T-helper 1 cell treated with Interleukin-12 subunit alpha and Interleukin-12 subunit beta and Interleukin-4 antibody, amounts not matched to agents 30 μg/mL and 1 μg/mL, for 36 hours (primary cell): Measurements from ENCODE around the gene GJC2.
"Not testable (repeated sequence)": the region's sequence is repeated elsewhere in the genome, so short reads cannot be mapped to it uniquely, and the experiment has no call there.

Experiments used
- H3K27ac Mint-ChIP-seq: one replicate; pipeline ENCODE4 v1.8.0; 2021; ENCODE audit warnings: mild to moderate bottlenecking, mixed read lengths
- H3K27me3 Mint-ChIP-seq: one replicate; pipeline ENCODE4 v1.8.0; 2021; ENCODE audit warnings: low read depth, mixed read lengths
- H3K36me3 Mint-ChIP-seq: one replicate; pipeline ENCODE4 v1.8.0; 2021; ENCODE audit warnings: low read depth, mixed read lengths
- H3K4me1 Mint-ChIP-seq: one replicate; pipeline ENCODE4 v1.8.0; 2021; ENCODE audit warnings: low read depth, mixed read lengths
- H3K4me3 Mint-ChIP-seq: one replicate; pipeline ENCODE4 v1.8.0; 2021; ENCODE audit warnings: mild to moderate bottlenecking, moderate library complexity, mixed read lengths
- H3K9me3 Mint-ChIP-seq: one replicate; pipeline ENCODE4 v1.8.0; 2021; ENCODE audit warnings: mixed read lengths

Gene GJC2

DNA sequence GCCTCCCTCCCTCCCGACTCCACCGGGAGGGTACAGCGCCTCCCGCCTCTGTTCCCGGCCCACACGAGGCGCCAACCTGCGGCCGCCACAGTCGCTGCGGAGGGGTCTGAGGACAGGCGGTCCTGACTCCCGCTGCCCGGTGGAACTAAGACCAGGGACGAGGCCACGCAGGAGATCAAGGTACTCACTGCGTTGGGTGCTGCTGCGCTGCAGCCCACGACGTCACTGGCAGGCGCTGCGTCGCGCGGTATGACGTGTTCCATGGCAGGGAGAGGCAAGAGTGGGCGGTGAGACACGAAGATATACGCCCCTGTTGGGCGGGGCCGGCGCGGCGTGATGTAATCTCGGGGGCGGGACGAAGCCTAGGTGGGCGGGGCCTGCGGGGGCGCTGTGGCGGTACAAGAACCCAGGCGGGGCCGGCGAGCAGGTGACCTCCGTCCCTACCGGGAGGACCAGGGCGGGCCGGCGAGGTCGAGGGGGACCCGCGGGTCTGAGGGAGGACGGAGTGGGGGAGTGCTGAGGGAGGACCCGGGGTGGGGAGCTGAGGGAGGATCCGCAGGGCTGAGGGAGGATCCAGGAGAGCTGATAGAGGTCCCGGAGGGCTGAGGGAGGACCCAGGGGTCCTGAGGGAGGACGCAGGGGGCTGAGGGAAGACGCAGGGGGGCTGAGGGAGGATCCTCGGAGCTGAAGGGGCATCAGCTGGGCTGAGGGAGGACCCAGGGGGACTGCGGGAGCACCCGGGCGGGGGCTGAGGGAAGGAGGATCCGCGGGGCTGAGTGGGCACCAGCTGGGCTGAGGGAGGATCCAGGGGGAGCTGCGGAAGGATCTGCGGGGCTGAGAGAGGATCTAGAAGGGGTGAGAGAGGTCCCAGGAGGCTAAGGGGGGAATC, 40.4 kb upstream of the GJC2 start, which contains the start of gene MRPL55:
MRPL55 (minus strand) TSS at position 227 of the 889 bp plus-strand sequence. CDS start 1,039 bp downstream, outside the sequence.
- Mint-ChIP-seq H3K27me3 (no peaks in the 10 kb centered on the region), H3K36me3 (peaks cover 2% of the 10 kb centered on the region), H3K9me3 (no peaks in the 10 kb centered on the region), H3K27ac (peak within 1 kb of the TSS; percentile 94), H3K4me1 (peaks cover 16% of the 10 kb centered on the region), H3K4me3 (peak within 1 kb of the TSS; percentile 89)

DNA sequence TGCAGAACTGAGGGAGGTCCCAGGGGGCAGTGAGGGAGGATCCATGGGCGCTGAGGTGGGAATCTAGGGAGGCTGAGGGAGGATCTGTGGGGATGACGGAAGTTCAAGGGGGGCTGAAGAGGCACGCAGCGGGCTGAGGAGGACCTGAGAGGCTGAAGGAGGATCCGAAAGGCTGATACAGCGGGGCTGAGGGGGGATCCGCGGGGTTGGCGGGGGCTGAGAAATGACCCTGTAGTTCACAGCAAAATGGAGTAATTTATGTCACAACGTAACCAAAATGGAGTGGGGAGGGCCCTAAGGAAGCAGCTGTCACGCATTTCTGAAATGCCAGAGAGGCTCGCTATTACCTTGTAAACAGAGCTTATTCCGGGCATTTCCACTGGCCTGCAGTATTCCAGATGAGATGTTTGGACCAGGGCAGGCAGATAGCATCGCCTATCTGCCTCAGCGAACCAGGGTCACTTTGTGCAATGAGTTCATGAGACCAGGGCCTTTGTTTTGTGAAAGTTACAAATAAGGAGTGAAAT, 39.7 kb upstream of the GJC2 start:
- peak overlapping the region; percentile 94 for H3K27ac Mint-ChIP-seq
- peak overlapping the region; percentile 89 for H3K4me3 Mint-ChIP-seq
- H3K27me3 Mint-ChIP-seq = no peaks in the 10 kb centered on the region
- H3K36me3 Mint-ChIP-seq = peaks cover 2% of the 10 kb centered on the region
- H3K9me3 Mint-ChIP-seq = no peaks in the 10 kb centered on the region
- peaks cover 13% of the 10 kb centered on the region for H3K4me1 Mint-ChIP-seq

DNA sequence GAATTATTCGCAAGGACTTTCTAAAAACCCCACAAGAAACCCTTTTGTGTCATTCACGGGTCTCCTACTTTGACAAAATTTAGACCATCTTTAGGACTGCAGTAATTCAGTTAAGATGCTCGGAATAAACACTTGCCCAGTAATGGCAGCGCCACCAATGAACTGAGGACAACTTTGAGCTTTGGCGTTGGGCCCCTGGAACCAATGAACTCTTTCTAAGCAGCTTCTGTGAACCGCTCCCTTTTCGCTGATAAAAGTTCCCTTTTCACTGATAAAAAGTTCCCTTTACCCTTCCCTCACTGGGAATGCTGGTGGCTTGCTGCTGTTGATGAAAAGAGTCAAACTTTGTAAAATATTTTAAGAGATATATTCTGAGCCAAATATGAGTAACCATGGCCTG, 39.2 kb upstream of the GJC2 start:
- Mint-ChIP-seq H3K27me3 (no peaks in the 10 kb centered on the region), H3K36me3 (peaks cover 2% of the 10 kb centered on the region), H3K27ac (no peak overlapping the region), H3K4me1 (peaks cover 13% of the 10 kb centered on the region), H3K4me3 (no peak overlapping the region), H3K9me3 (no peaks in the 10 kb centered on the region)

DNA sequence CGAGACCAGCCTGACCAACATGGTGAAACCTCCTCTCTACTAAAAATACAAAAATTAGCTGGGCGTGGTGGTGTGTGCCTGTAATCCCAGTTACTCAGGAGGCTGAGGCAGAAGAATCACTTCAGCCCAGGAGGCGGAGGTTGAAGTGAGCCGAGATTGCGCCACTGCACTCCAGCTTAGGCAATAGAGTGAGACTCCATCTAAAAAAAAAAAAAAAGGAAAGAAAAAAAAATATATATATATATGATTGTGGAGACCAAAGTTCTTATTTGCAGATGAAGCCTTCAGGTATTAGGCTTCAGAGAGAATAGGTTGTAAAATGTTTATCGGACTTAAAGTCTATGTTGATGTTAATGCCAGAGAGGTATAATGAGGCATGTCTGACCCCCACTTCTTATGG, 38.4 kb upstream of the GJC2 start:
- not testable (repeated sequence) for H3K27me3 Mint-ChIP-seq, H3K9me3 Mint-ChIP-seq, H3K36me3 Mint-ChIP-seq, H3K4me3 Mint-ChIP-seq, H3K27ac Mint-ChIP-seq
- H3K4me1 Mint-ChIP-seq = peaks cover 13% of the 10 kb centered on the region

DNA sequence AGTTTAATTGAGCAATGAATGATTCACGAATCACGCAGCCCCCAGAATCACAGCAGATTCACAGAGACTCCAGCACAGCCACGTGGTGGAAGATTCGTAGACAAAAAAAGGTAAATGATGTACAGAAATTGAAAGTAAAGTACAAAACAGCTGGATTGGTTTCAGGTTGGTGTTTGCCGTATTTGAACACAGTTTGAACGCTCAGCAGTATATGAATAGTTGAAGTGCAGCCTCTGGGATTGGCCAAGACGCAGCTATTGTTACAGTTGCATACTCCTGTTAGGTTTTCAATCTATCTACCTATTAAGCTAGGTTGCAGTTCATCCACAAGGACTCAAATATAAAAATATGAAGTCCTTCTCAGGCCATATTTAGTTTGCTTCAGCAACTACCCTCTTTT, 37.6 kb upstream of the GJC2 start:
- Mint-ChIP-seq H3K9me3 (peaks cover 3% of the 10 kb centered on the region), H3K4me3 (no peak overlapping the region), H3K27ac (no peak overlapping the region), H3K36me3 (peaks cover 2% of the 10 kb centered on the region), H3K27me3 (no peaks in the 10 kb centered on the region), H3K4me1 (peaks cover 13% of the 10 kb centered on the region)

GRCh38 chr1:228112617-228113016, 37.1 kb upstream of the GJC2 start:
- no peak overlapping the region for H3K4me3 Mint-ChIP-seq
- no peaks in the 10 kb centered on the region for H3K27me3 Mint-ChIP-seq
- H3K9me3 Mint-ChIP-seq = peaks cover 6% of the 10 kb centered on the region
- H3K27ac Mint-ChIP-seq = no peak overlapping the region
- peaks cover 13% of the 10 kb centered on the region for H3K4me1 Mint-ChIP-seq
- peaks cover 2% of the 10 kb centered on the region for H3K36me3 Mint-ChIP-seq

DNA sequence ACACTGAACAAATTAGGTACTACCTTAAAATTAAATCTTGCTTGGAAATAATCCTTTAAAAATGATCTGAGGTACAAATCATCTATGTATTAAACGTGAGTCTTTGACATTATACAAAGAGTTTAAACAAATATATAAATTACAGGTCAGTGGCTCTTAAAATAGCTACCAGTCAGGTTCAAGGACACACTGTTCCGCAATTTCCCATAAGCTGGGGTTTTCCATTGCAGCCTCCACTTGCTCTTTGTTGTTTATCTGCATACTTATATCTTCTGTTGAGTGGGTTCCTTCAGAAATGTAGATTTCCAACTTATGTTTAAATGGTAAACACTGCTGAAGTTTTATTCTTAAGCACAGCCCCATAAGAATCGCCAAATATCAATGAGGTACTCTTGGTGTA, 34.9 kb upstream of the GJC2 start:
- H3K4me1 Mint-ChIP-seq = peaks cover 7% of the 10 kb centered on the region
- H3K36me3 Mint-ChIP-seq = peaks cover 5% of the 10 kb centered on the region
- H3K27me3 Mint-ChIP-seq = no peaks in the 10 kb centered on the region
- no peak overlapping the region for H3K4me3 Mint-ChIP-seq
- no peak overlapping the region for H3K27ac Mint-ChIP-seq
- peaks cover 13% of the 10 kb centered on the region for H3K9me3 Mint-ChIP-seq

DNA sequence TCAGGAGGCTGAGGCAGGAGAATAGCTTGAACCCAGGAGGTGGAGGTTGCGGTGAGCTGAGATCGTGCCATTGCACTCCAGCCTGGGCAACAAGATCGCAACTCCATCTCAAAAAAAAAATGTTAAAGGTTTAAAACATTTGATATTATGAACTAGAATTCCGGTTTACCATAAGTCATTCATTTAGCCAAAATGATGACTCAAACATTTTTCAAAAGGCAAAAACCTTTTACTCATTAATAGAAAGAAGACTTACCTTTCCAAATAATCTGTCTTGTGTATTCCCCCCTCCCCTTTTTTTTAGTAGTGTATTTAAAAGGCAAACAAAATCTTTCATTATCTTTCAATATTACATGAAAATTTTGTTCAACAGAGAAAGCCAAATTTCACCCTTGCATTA, 32.4 kb upstream of the GJC2 start:
- Mint-ChIP-seq H3K4me1 (peaks cover 3% of the 10 kb centered on the region), H3K4me3 (no peak overlapping the region), H3K27ac (no peak overlapping the region), H3K36me3 (peaks cover 5% of the 10 kb centered on the region), H3K9me3 (peaks cover 13% of the 10 kb centered on the region), H3K27me3 (peaks cover under 1% of the 10 kb centered on the region)

DNA sequence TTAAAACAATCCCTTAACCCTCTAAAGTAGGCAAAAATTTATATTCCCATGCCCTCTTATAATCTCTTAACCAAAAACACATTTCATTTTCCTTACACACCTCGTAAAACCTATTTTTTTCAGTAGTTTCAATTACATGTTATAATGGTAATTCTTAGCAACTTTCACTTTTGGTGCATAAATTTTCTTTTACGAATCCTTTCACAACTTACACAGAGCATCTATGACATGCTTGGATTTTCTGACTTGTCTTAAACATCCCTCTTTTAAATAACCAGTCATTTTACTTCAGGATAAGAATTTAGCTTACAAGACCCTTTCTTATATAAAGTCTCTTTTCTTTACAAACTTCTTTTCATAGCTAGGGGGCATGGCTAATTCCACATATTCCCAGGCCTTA, 31.7 kb upstream of the GJC2 start:
- Mint-ChIP-seq H3K36me3 (peaks cover 5% of the 10 kb centered on the region), H3K4me3 (no peak overlapping the region), H3K27ac (no peak overlapping the region), H3K27me3 (peaks cover 4% of the 10 kb centered on the region), H3K9me3 (peaks cover 13% of the 10 kb centered on the region), H3K4me1 (peaks cover 3% of the 10 kb centered on the region)

DNA sequence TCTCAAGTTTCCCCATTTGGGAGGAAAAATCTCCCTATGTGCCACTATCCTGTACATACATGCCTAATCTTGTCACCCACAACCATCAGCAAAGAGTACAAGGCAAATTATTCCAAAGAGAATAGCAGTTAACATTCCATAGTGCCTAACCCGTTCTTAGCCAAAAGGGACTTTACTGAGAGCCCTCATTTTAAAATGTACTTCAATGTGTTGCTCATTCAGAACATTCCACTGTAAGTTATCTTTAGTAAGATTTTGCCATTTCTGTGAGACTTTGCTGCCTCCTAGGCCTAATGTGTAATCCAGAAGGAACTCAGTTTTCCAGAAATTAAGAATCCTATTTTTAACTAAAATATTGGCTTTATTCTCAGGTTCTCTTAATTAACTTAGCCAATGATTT, 29.4 kb upstream of the GJC2 start:
- peaks cover 4% of the 10 kb centered on the region for H3K27me3 Mint-ChIP-seq
- no peak overlapping the region for H3K4me3 Mint-ChIP-seq
- no peak overlapping the region for H3K27ac Mint-ChIP-seq
- peaks cover 3% of the 10 kb centered on the region for H3K4me1 Mint-ChIP-seq
- H3K9me3 Mint-ChIP-seq = peaks cover 13% of the 10 kb centered on the region
- peaks cover 5% of the 10 kb centered on the region for H3K36me3 Mint-ChIP-seq

DNA sequence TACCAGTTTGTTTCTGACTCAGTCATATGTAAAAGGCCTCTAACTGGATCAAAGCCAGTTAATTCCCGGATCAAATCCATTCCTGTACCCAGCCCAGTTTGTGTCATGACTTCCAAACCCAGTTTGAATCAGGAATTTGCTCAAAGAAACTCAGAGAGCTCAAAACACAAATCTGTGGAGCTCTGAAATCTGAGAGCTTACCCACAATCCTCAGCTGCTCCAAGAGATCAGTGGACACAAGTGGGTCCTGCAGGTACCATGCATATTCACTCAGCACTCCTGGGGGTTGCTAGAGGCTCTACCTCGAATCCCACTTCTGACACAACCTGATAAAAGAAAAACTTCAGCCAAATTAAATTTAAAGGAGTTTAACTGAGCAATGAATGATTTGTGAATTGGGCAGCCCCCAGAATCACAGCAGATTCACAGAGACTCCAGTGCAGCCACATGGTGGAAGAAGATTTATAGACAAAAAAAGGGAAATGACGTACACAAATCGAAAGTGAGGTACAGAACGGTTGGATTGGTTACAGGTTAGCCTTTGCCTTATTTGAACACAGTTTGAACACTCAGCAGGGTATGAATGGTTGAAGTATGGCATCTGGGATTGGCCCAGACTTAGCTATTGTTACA, 28.8 kb upstream of the GJC2 start:
- Mint-ChIP-seq H3K9me3 (peaks cover 13% of the 10 kb centered on the region), H3K4me3 (no peak overlapping the region), H3K27ac (no peak overlapping the region), H3K36me3 (peaks cover 5% of the 10 kb centered on the region), H3K27me3 (peaks cover 4% of the 10 kb centered on the region), H3K4me1 (peaks cover 3% of the 10 kb centered on the region)

GRCh38 chr1:228122921-228123441, 26.7 kb upstream of the GJC2 start:
- Mint-ChIP-seq H3K27me3 (peaks cover 4% of the 10 kb centered on the region), H3K36me3 (peaks cover 2% of the 10 kb centered on the region)

GRCh38 chr1:228123505-228123904, 26.2 kb upstream of the GJC2 start:
- H3K4me1 Mint-ChIP-seq = peaks cover 3% of the 10 kb centered on the region
- H3K36me3 Mint-ChIP-seq = no peaks in the 10 kb centered on the region
- peaks cover 4% of the 10 kb centered on the region for H3K27me3 Mint-ChIP-seq
- H3K4me3 Mint-ChIP-seq = no peak overlapping the region
- no peak overlapping the region for H3K27ac Mint-ChIP-seq
- H3K9me3 Mint-ChIP-seq = no peaks in the 10 kb centered on the region

More at GRCh38 chr1:228122921-228123441, 26.7 kb upstream of the GJC2 start:
- Mint-ChIP-seq H3K4me3 (no peak overlapping the region), H3K27ac (no peak overlapping the region), H3K4me1 (peaks cover 3% of the 10 kb centered on the region), H3K9me3 (peaks cover 4% of the 10 kb centered on the region)

DNA sequence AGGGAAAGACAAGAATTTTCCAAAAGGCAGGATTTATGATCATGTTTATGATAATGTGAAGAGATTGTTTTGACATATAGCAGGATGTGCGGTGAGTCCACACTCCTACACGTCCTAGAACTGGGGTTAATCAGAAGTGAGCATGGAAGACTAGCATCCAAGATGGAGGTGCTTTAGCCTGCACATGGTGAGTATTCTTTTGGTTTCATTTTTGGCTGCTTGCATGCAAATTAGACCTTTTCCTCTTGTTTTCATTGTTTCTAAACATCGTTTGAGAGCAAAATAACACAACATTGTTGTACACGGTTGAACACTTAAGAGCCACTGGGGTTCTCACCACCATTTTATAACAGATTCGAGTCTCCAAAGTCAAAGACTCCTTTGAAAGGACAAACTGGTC, 24.5 kb upstream of the GJC2 start:
- Mint-ChIP-seq H3K4me3 (no peak overlapping the region), H3K36me3 (no peaks in the 10 kb centered on the region), H3K27ac (no peak overlapping the region), H3K4me1 (peaks cover 3% of the 10 kb centered on the region), H3K9me3 (no peaks in the 10 kb centered on the region), H3K27me3 (peaks cover 4% of the 10 kb centered on the region)

- no peaks in the 10 kb centered on the region for H3K36me3 Mint-ChIP-seq
- no peak overlapping the region for H3K4me3 Mint-ChIP-seq
- peaks cover 34% of the 10 kb centered on the region for H3K27me3 Mint-ChIP-seq
- H3K4me1 Mint-ChIP-seq = peaks cover 5% of the 10 kb centered on the region
- H3K27ac Mint-ChIP-seq = no peak overlapping the region
- no peaks in the 10 kb centered on the region for H3K9me3 Mint-ChIP-seq
Observed at GRCh38 chr1:228131766-228132165, 18.0 kb upstream of the GJC2 start.
